Measurements from ENCODE around the gene HIPK2. TPM values are rescaled to one million over a fixed set of nuclear protein-coding genes. Genes with fewer than 3 reads are reported as not detected.

HIPK2 gene
- total RNA-seq, 1 experiment from 2014 or later = 33.4 TPM

DNA sequence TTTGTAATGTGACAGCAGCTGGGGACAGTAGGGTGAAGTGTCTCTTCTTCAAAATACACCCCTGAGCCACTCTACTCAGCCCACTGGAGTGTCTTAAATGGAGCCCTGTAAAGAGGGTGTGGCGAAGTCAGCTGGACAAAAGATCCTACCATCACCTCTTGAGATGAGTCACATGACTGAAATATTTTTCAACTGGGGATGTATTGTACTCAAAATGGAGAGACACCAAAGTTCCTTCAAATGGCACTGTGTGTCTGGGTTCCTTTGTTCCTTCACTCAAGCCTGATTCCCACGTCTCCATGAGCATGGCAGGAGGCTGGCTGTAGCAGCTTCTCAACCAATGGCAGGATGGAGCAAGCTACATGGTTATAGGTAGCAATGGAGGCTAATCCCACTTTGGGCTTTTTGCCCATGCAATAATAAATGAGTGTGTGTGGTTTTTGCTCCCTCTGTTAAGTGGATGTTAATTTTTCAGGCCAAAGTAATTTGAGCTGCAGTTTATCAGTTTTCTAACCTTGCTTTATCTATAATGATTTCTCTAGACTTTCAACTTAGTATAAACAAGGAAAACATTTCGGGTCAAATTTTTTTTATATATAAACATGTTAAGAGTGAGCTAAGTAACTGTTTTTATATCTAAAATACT, 186.1 kb downstream of the HIPK2 start:
- no peaks in the 10 kb centered on the region for H3K27me3 Mint-ChIP-seq (ENCODE audit: unreplicated experiment)
- no peak overlapping the region for H3K27ac Mint-ChIP-seq (ENCODE audit: unreplicated experiment)
- DNase-seq = no peak
- CTCF ChIA-PET = interaction anchor here (0.8 kb wide), 1 partner anchor 10 kb away, joined by 4 read pairs; no protein-coding TSS in a partner anchor
- no peak overlapping the region for H3K4me3 Mint-ChIP-seq (ENCODE audit: low read depth, unreplicated experiment)
- no peaks in the 10 kb centered on the region for H3K9me3 Mint-ChIP-seq (ENCODE audit: low read depth, unreplicated experiment)
- no TSS peak for BruUV-seq (replicated peaks)
- peaks cover 5% of the 10 kb centered on the region for H3K36me3 Mint-ChIP-seq (ENCODE audit: insufficient read depth, unreplicated experiment)
- intact Hi-C loops (cut with micrococcal nuclease; ENCODE audit: unreplicated experiment) = no loop called here
- TF ChIP-seq, protein P1, sequence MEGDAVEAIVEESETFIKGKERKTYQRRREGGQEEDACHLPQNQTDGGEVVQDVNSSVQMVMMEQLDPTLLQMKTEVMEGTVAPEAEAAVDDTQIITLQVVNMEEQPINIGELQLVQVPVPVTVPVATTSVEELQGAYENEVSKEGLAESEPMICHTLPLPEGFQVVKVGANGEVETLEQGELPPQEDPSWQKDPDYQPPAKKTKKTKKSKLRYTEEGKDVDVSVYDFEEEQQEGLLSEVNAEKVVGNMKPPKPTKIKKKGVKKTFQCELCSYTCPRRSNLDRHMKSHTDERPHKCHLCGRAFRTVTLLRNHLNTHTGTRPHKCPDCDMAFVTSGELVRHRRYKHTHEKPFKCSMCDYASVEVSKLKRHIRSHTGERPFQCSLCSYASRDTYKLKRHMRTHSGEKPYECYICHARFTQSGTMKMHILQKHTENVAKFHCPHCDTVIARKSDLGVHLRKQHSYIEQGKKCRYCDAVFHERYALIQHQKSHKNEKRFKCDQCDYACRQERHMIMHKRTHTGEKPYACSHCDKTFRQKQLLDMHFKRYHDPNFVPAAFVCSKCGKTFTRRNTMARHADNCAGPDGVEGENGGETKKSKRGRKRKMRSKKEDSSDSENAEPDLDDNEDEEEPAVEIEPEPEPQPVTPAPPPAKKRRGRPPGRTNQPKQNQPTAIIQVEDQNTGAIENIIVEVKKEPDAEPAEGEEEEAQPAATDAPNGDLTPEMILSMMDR (IDR thresholded peaks at IDR 0.05; ENCODE audit: unreplicated experiment) = no peak
- H3K4me1 Mint-ChIP-seq (ENCODE audit: low read depth, unreplicated experiment) = no peaks in the 10 kb centered on the region

- intact Hi-C loops (cut with micrococcal nuclease; ENCODE audit: unreplicated experiment) = no loop called here
- H3K4me1 Mint-ChIP-seq (ENCODE audit: low read depth, unreplicated experiment) = no peaks in the 10 kb centered on the region
- no peak for DNase-seq
- CTCF ChIA-PET = no interaction called here
- H3K27me3 Mint-ChIP-seq (ENCODE audit: unreplicated experiment) = no peaks in the 10 kb centered on the region
- H3K36me3 Mint-ChIP-seq (ENCODE audit: insufficient read depth, unreplicated experiment) = peaks cover 5% of the 10 kb centered on the region
- no peaks in the 10 kb centered on the region for H3K9me3 Mint-ChIP-seq (ENCODE audit: low read depth, unreplicated experiment)
- TF ChIP-seq, protein P1 (IDR thresholded peaks at IDR 0.05; ENCODE audit: unreplicated experiment) = no peak
- H3K27ac Mint-ChIP-seq (ENCODE audit: unreplicated experiment) = no peak overlapping the region
- no peak overlapping the region for H3K4me3 Mint-ChIP-seq (ENCODE audit: low read depth, unreplicated experiment)
- no TSS peak for BruUV-seq (replicated peaks)
These were observed 188.3 kb downstream of the HIPK2 start for GRCh38 chr7:139589474-139589873.

DNA sequence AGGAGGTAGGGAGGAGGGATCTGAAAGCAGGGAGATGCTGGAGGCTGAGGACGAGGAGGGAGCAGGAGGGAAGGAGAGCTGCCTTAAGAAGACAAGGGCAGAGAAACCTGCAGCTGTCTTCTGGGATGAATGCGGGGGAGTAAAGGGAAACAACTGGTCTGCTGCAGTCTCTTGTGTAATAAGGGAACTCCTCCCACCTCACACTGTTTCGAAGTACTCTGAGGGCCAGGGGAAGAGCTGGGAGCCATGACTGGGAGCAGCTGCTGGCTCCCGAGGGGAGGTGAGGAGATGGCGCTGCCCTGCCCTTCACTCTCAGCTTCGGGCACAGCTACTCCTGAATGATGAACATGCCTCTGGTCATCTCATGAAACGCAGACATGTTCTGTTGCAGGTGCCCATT, 189.2 kb downstream of the HIPK2 start:
- Mint-ChIP-seq H3K4me1 (ENCODE audit: low read depth, unreplicated experiment) (no peaks in the 10 kb centered on the region), H3K9me3 (ENCODE audit: low read depth, unreplicated experiment) (no peaks in the 10 kb centered on the region), H3K27me3 (ENCODE audit: unreplicated experiment) (no peaks in the 10 kb centered on the region), H3K27ac (ENCODE audit: unreplicated experiment) (no peak overlapping the region), H3K36me3 (ENCODE audit: insufficient read depth, unreplicated experiment) (peaks cover 9% of the 10 kb centered on the region), H3K4me3 (ENCODE audit: low read depth, unreplicated experiment) (no peak overlapping the region)
- intact Hi-C loops (cut with micrococcal nuclease; ENCODE audit: unreplicated experiment) = no loop called here
- BruUV-seq (replicated peaks) = no TSS peak
- DNase-seq = no peak
- CTCF ChIA-PET = interaction anchor here (0.7 kb wide), 1 partner anchor 81 kb away, joined by 4 read pairs; no protein-coding TSS in a partner anchor
- TF ChIP-seq, protein P1 (IDR thresholded peaks at IDR 0.05; ENCODE audit: unreplicated experiment) = no peak

DNA sequence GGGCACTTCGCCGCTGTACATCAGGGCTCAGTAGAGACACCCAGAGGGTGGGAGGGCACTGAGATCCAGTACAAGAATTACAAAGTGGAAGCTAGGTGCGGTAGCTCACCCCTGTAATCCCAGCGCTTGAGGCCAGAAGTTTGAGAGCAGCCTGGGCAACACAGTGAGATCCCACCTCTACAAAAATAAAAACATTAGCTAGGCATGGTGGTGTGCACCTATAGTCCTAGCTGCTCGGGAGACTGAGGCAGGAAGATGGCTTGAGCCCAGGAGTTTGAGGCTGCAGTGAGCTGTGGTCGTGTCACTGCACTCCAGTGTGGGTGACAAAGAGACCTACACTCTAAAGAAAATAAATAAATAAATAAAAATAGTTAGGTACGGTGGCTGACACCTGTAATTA, 190.3 kb downstream of the HIPK2 start:
- intact Hi-C loops (cut with micrococcal nuclease; ENCODE audit: unreplicated experiment) = no loop called here
- Mint-ChIP-seq H3K4me1 (ENCODE audit: low read depth, unreplicated experiment) (no peaks in the 10 kb centered on the region), H3K36me3 (ENCODE audit: insufficient read depth, unreplicated experiment) (peaks cover 9% of the 10 kb centered on the region), H3K4me3 (ENCODE audit: low read depth, unreplicated experiment) (no peak overlapping the region), H3K9me3 (ENCODE audit: low read depth, unreplicated experiment) (no peaks in the 10 kb centered on the region), H3K27me3 (ENCODE audit: unreplicated experiment) (no peaks in the 10 kb centered on the region), H3K27ac (ENCODE audit: unreplicated experiment) (no peak overlapping the region)
- TF ChIP-seq, protein P1 (IDR thresholded peaks at IDR 0.05; ENCODE audit: unreplicated experiment) = no peak
- DNase-seq = no peak
- BruUV-seq (replicated peaks) = no TSS peak
- CTCF ChIA-PET = no interaction called here

Measured in Calu3 (cell line).